Endothelial cell (in vitro differentiated cells): ENCODE results near the gene PP2D1. TPM values are rescaled to one million over a fixed set of nuclear protein-coding genes. Genes with fewer than 3 reads are reported as not detected.
"Not testable (repeated sequence)": the region's sequence is repeated elsewhere in the genome, so short reads cannot be mapped to it uniquely, and the experiment has no call there.

Experiments
- DNase-seq: peaks from one replicate; pipeline ENCODE4 v3.0.0; 2021; ENCODE audit warnings: low spot score
- H3K27ac Mint-ChIP-seq: one replicate; pipeline ENCODE4 v1.8.0; 2021; ENCODE audit warnings: mixed read lengths, inconsistent platforms; ENCODE audit not compliant: unreplicated experiment
- H3K27me3 Mint-ChIP-seq: one replicate; pipeline ENCODE4 v1.8.0; 2021; ENCODE audit warnings: mild to moderate bottlenecking, moderate library complexity, mixed read lengths, inconsistent platforms; ENCODE audit not compliant: unreplicated experiment
- H3K36me3 Mint-ChIP-seq: one replicate; pipeline ENCODE4 v1.8.0; 2021; ENCODE audit warnings: mild to moderate bottlenecking, low read depth, mixed read lengths, inconsistent platforms; ENCODE audit not compliant: unreplicated experiment
- H3K4me1 Mint-ChIP-seq: one replicate; pipeline ENCODE4 v1.8.0; 2021; ENCODE audit warnings: mild to moderate bottlenecking, mixed read lengths, inconsistent platforms; ENCODE audit not compliant: unreplicated experiment
- H3K4me3 Mint-ChIP-seq: one replicate; pipeline ENCODE4 v1.8.0; 2021; ENCODE audit warnings: mild to moderate bottlenecking, mixed read lengths, inconsistent platforms; ENCODE audit not compliant: unreplicated experiment
- H3K9me3 Mint-ChIP-seq: one replicate; pipeline ENCODE4 v1.8.0; 2021; ENCODE audit warnings: mixed read lengths, inconsistent platforms; ENCODE audit not compliant: unreplicated experiment
- CTCF ChIP-seq: fragments of 200-600 bp; sonication (generic); IDR thresholded peaks from one replicate; pipeline ENCODE4 v1.5.0; 2021; ENCODE audit warnings: antibody characterized with exemption; ENCODE audit not compliant: unreplicated experiment
- total RNA-seq: library from RNA; stranded (reverse); fragmentation: NEBNext Ultra II Directional; extraction: Animal tissue kit (Norgen Biotek cat#: 25700); gene quantifications from one replicate; pipeline ENCODE4 v1.2.1, GENCODE V29; 2021; ENCODE audit not compliant: unreplicated experiment

PP2D1 gene
- total RNA-seq, 1 donor from 2014 or later = not detected

GRCh38 chr3:20007960-20008359 is 4.1 kb downstream of the PP2D1 start:
- Mint-ChIP-seq H3K27me3 (peaks cover 2% of the 10 kb centered on the region), H3K36me3 (no peaks in the 10 kb centered on the region), H3K9me3 (no peaks in the 10 kb centered on the region), H3K4me3 (no peak overlapping the region), H3K27ac (no peak overlapping the region), H3K4me1 (no peaks in the 10 kb centered on the region)
- no peak for TF ChIP-seq CTCF
- DNase-seq = no peak

DNA sequence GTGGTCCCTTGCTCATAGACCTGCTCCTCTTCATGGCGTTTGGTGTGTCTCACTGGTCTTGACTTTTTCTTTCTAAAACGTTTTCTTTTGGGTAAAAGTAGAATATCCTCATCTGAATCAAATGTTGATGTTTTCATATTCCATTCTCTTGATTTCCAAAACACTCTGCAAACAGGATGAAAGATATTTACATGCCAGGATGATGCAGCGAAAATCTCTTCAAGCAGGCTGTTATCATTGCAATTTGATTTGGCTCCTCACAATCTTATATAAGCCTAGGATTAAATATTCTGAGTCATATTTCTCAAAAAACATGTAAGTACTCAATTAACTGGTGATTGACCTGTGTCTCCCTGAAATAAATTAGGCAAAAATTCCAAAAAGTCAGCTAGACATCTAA is 10.1 kb downstream of the PP2D1 start:
- peaks cover 2% of the 10 kb centered on the region for H3K27me3 Mint-ChIP-seq
- H3K9me3 Mint-ChIP-seq = no peaks in the 10 kb centered on the region
- no peak for TF ChIP-seq CTCF
- no peak overlapping the region for H3K27ac Mint-ChIP-seq
- no peaks in the 10 kb centered on the region for H3K36me3 Mint-ChIP-seq
- H3K4me1 Mint-ChIP-seq = no peaks in the 10 kb centered on the region
- no peak for DNase-seq
- H3K4me3 Mint-ChIP-seq = no peak overlapping the region

GRCh38 chr3:19997502-19997901 is 14.6 kb downstream of the PP2D1 start:
- Mint-ChIP-seq H3K27ac (no peak overlapping the region), H3K4me1 (no peaks in the 10 kb centered on the region), H3K4me3 (no peak overlapping the region), H3K27me3 (no peaks in the 10 kb centered on the region), H3K9me3 (no peaks in the 10 kb centered on the region), H3K36me3 (no peaks in the 10 kb centered on the region)
- no peak for DNase-seq
- TF ChIP-seq CTCF = no peak

DNA sequence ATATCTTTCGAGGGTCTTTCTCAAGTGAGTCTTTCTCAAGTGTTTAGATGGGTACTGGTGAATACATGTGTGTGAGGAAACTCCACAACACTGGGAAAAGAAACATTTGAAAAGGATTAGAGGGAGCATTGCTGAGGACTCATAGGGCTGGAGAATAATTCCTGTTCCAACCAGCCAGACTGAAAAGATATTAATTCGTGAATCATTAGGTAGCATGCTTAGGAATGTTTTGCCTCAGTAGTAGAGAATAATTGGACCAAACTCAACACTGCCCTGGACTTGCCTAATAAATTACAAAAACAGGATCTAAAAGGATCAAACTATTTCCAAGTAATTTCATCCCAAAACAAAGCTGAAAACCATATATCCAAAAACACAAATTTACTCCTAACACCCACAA is 17.3 kb downstream of the PP2D1 start:
- no peak overlapping the region for H3K27ac Mint-ChIP-seq
- no peak for TF ChIP-seq CTCF
- H3K9me3 Mint-ChIP-seq = no peaks in the 10 kb centered on the region
- H3K4me3 Mint-ChIP-seq = no peak overlapping the region
- H3K4me1 Mint-ChIP-seq = no peaks in the 10 kb centered on the region
- DNase-seq = no peak
- no peaks in the 10 kb centered on the region for H3K36me3 Mint-ChIP-seq
- H3K27me3 Mint-ChIP-seq = no peaks in the 10 kb centered on the region

DNA sequence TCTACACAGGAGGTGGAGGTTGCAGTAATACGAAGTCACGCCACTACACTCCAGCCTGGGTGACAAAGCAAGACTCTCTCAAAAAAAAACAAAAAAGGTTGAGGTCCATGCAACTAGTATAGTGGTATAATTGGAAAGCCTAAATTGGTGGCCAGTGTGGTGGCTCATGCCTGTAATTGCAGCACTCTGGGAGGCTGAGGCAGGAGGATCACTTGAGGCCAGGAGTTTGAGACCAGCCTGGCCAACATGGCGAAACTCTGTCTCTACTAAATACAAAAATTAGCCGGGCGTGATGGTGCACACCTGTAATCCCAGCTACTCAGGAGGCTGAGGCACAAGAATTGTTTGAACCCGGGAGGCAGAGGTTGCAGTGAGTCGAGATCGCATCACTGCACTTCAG is 23.2 kb downstream of the PP2D1 start:
- not testable (repeated sequence) for H3K9me3 Mint-ChIP-seq, H3K27ac Mint-ChIP-seq, H3K4me3 Mint-ChIP-seq, H3K36me3 Mint-ChIP-seq, DNase-seq, H3K27me3 Mint-ChIP-seq, H3K4me1 Mint-ChIP-seq

DNA sequence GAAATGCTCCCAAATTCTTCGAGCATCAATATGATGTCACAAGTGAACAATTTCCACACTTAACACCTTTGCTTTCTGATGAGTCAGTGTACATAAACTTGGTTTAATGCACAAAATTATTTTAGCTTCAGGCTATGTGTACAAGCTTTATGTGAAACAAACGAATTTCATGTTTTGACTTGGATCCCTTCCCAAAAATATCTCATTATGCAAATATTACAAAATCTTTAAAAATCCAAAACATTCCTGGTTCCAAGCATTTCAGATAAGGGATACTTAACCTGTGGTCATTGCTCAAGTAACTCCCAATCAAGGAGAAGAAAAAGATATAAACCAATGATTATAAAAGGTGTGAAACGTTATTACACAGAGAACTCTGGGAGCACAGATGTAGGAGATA is 40.0 kb downstream of the PP2D1 start:
- no peak for TF ChIP-seq CTCF
- H3K4me1 Mint-ChIP-seq = peaks cover 10% of the 10 kb centered on the region

More for the DNA sequence above, 40.0 kb downstream of the PP2D1 start:
- Mint-ChIP-seq H3K36me3 (peaks cover 18% of the 10 kb centered on the region), H3K27me3 (no peaks in the 10 kb centered on the region), H3K9me3 (no peaks in the 10 kb centered on the region), H3K4me3 (no peak overlapping the region), H3K27ac (no peak overlapping the region)
- DNase-seq = no peak
